Measurements from ENCODE around the gene UGT3A1. TPM values are rescaled to one million over a fixed set of nuclear protein-coding genes. Genes with fewer than 3 reads are reported as not detected.
"Not testable (repeated sequence)": the region's sequence is repeated elsewhere in the genome, so short reads cannot be mapped to it uniquely, and the experiment has no call there.

The UGT3A1 gene
- total RNA-seq, 1 experiment from 2014 or later, result not detected

DNA sequence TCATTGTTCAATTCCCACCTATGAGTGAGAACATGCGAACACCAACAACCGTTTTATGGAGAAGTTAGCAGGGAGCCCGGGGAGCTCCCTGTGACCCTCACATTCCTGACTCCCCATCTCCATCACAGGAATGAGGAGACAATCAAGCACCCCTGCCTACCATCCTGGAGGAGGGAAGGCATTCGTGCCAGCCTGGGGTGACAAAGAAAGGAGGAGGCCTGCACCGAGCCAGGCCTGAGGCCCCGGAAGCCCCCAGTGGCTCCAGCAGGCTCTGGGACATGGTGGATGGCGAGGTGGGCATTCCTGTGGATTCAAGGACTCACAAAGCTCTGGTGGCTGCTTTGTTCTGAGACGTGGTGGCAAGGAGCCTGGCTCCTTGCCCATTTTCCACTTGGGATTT lies 36.5 kb upstream of the UGT3A1 start:
- H3K4me3 ChIP-seq (replicated peaks in 1 of 2; ENCODE audit: low read depth in 1 of 2, low read length in 2 of 2), result no peak overlapping the region
- H3K27me3 ChIP-seq (ENCODE audit: insufficient read depth, low read length), result no peaks in the 10 kb centered on the region
- no peak overlapping the region for H2AFZ ChIP-seq (ENCODE audit: low read depth, low read length, poor library complexity, severe bottlenecking)
- no TSS peak for BruUV-seq (replicated peaks)
- no peaks in the 10 kb centered on the region for H3K9me3 ChIP-seq (ENCODE audit: control insufficient read depth in 1 of 2, insufficient read depth in 1 of 2, low read depth in 1 of 2, low read length in 2 of 2)
- H3K4me2 ChIP-seq (ENCODE audit: low read length), result no peak overlapping the region
- no peak overlapping the region for H3K9ac ChIP-seq (ENCODE audit: low read length)
- H3K4me1 ChIP-seq (ENCODE audit: control insufficient read depth in 1 of 2, insufficient read depth in 2 of 2, low read length in 2 of 2), result no peaks in the 10 kb centered on the region
- H3K79me2 ChIP-seq (ENCODE audit: insufficient read depth, low read length), result no peaks in the 10 kb centered on the region
- ChIA-PET RAD21 (ENCODE audit: low non-redundant PET in 1 of 2, low total read pairs in 2 of 2, uncharacterized antibody in 2 of 2, unreplicated experiment in 2 of 2) (no interaction called here), POLR2A (no interaction called here), CTCF (no interaction called here)
- DNase-seq (ENCODE audit: low read depth, low spot score) (no peak), ATAC-seq (no peak)
- TF ChIP-seq SRF (IDR thresholded peaks at IDR 0.05; ENCODE audit: low read depth), result no peak
- H3K9me2 ChIP-seq (ENCODE audit: insufficient read depth), result no peaks in the 10 kb centered on the region
- H4K20me1 ChIP-seq (ENCODE audit: insufficient read depth), result no peaks in the 10 kb centered on the region
- intact Hi-C loops (cut with micrococcal nuclease), result no loop called here
- H3K36me3 ChIP-seq (ENCODE audit: control insufficient read depth in 1 of 2, insufficient read depth in 2 of 2, low read length in 2 of 2), result no peaks in the 10 kb centered on the region
- H3K27ac ChIP-seq (ENCODE audit: low read depth, low read length), result no peak overlapping the region

DNA sequence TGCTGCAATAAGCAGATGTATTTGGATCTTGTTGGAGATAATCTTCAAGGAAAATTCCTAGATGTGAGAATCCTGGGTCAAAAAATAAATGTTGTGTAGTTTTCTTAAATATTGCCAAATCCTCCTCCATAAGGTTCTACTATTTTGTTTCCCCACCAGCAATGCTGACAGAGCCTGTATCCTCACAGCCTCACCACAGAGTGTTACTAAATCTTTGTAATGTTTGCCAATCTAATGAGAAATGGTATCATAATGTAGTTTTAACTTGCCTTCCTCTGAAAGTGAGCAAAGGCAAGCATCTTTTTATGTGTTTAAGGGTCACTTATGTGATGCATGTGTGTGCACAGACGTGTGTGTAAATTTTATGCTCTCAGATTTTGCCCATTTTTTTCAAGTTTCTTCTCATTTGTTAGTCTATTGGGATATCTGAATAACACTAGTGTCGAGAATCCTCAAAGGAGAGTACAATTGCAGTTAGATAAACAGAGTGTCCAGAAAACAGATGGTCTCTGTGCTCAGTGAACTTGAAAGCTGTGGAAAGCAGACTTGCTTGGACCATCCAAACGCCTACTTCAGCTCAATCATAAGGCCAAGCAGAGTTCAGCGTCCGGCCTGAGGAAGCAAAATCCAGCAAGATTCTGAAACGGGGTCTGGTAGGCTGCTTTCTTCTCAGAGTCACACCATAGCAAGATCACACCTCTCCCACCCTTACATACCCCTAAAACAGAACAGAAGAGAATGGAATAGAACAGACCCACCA lies 35.7 kb upstream of the UGT3A1 start:
- intact Hi-C loops (cut with micrococcal nuclease), result no loop called here
- Histone ChIP-seq H2AFZ (ENCODE audit: low read depth, low read length, poor library complexity, severe bottlenecking) (no peak overlapping the region), H4K20me1 (ENCODE audit: insufficient read depth) (no peaks in the 10 kb centered on the region), H3K9me2 (ENCODE audit: insufficient read depth) (no peaks in the 10 kb centered on the region), H3K27ac (ENCODE audit: low read depth, low read length) (no peak overlapping the region), H3K4me3 (replicated peaks in 1 of 2; ENCODE audit: low read depth in 1 of 2, low read length in 2 of 2) (no peak overlapping the region), H3K9me3 (ENCODE audit: control insufficient read depth in 1 of 2, insufficient read depth in 1 of 2, low read depth in 1 of 2, low read length in 2 of 2) (no peaks in the 10 kb centered on the region), H3K36me3 (ENCODE audit: control insufficient read depth in 1 of 2, insufficient read depth in 2 of 2, low read length in 2 of 2) (no peaks in the 10 kb centered on the region), H3K79me2 (ENCODE audit: insufficient read depth, low read length) (no peaks in the 10 kb centered on the region), H3K27me3 (ENCODE audit: insufficient read depth, low read length) (no peaks in the 10 kb centered on the region), H3K4me1 (ENCODE audit: control insufficient read depth in 1 of 2, insufficient read depth in 2 of 2, low read length in 2 of 2) (no peaks in the 10 kb centered on the region), H3K9ac (ENCODE audit: low read length) (no peak overlapping the region), H3K4me2 (ENCODE audit: low read length) (no peak overlapping the region)
- ATAC-seq (no peak), DNase-seq (ENCODE audit: low read depth, low spot score) (no peak)
- BruUV-seq (replicated peaks), result no TSS peak
- no peak for TF ChIP-seq POLR2AphosphoS5 (IDR thresholded peaks at IDR 0.05; ENCODE audit: low read depth, low read length)
- ChIA-PET CTCF (no interaction called here), RAD21 (ENCODE audit: low non-redundant PET in 1 of 2, low total read pairs in 2 of 2, uncharacterized antibody in 2 of 2, unreplicated experiment in 2 of 2) (no interaction called here), POLR2A (no interaction called here)

DNA sequence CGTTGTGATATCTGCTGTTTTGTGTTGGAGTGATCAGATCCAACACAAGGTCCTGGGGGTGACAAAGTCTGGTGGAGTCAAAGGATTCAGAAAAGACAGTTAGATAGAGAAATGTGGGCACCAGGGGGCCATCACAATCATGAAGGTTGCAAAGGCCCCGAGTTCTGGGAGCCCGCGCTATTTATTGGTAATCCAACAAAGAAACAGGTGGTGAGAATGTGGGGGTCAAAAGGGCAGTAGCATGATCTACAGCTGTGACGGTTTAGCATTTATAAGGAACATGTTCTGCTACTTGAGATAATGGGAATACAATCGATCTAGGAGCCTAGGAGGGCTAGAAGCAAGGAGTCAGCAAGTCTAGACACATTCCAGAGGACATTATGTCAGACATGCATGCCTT lies 31.1 kb upstream of the UGT3A1 start:
- H3K9me2 ChIP-seq (ENCODE audit: insufficient read depth); H3K4me1 ChIP-seq (ENCODE audit: control insufficient read depth in 1 of 2, insufficient read depth in 2 of 2, low read length in 2 of 2); CTCF ChIA-PET; H3K9me3 ChIP-seq (ENCODE audit: control insufficient read depth in 1 of 2, insufficient read depth in 1 of 2, low read depth in 1 of 2, low read length in 2 of 2); H2AFZ ChIP-seq (ENCODE audit: low read depth, low read length, poor library complexity, severe bottlenecking); intact Hi-C loops (cut with micrococcal nuclease); H4K20me1 ChIP-seq (ENCODE audit: insufficient read depth); H3K27me3 ChIP-seq (ENCODE audit: insufficient read depth, low read length); H3K36me3 ChIP-seq (ENCODE audit: control insufficient read depth in 1 of 2, insufficient read depth in 2 of 2, low read length in 2 of 2); H3K27ac ChIP-seq (ENCODE audit: low read depth, low read length); POLR2A ChIA-PET; BruUV-seq (replicated peaks); RAD21 ChIA-PET (ENCODE audit: low non-redundant PET in 1 of 2, low total read pairs in 2 of 2, uncharacterized antibody in 2 of 2, unreplicated experiment in 2 of 2); ATAC-seq; H3K79me2 ChIP-seq (ENCODE audit: insufficient read depth, low read length); H3K4me2 ChIP-seq (ENCODE audit: low read length); H3K4me3 ChIP-seq (replicated peaks in 1 of 2; ENCODE audit: low read depth in 1 of 2, low read length in 2 of 2); DNase-seq (ENCODE audit: low read depth, low spot score); H3K9ac ChIP-seq (ENCODE audit: low read length): not testable (repeated sequence)

DNA sequence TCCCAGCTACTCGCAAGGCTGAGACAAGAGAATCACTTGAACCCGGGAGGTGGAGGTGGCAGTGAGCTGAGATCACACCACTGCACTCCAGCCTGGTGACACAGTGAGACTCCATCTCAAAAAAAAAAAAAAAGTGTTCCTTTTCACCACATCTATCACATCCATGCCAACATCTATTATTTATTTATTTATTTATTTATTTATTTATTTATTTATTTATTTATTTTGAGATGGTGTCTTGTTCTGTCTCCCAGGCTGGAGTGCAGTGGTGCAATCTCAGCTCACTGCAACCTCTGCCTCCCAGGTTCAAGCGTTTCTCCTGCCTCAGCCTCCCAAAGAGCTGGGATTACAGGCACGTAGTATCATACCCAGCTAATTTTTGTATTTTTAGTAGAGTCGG lies 28.4 kb upstream of the UGT3A1 start:
- H3K9me2 ChIP-seq (ENCODE audit: insufficient read depth); H3K9ac ChIP-seq (ENCODE audit: low read length); H3K79me2 ChIP-seq (ENCODE audit: insufficient read depth, low read length); H3K4me1 ChIP-seq (ENCODE audit: control insufficient read depth in 1 of 2, insufficient read depth in 2 of 2, low read length in 2 of 2); H2AFZ ChIP-seq (ENCODE audit: low read depth, low read length, poor library complexity, severe bottlenecking); H3K27ac ChIP-seq (ENCODE audit: low read depth, low read length); DNase-seq (ENCODE audit: low read depth, low spot score); H3K9me3 ChIP-seq (ENCODE audit: control insufficient read depth in 1 of 2, insufficient read depth in 1 of 2, low read depth in 1 of 2, low read length in 2 of 2); POLR2A ChIA-PET; ATAC-seq; H4K20me1 ChIP-seq (ENCODE audit: insufficient read depth); H3K4me3 ChIP-seq (replicated peaks in 1 of 2; ENCODE audit: low read depth in 1 of 2, low read length in 2 of 2); RAD21 ChIA-PET (ENCODE audit: low non-redundant PET in 1 of 2, low total read pairs in 2 of 2, uncharacterized antibody in 2 of 2, unreplicated experiment in 2 of 2); H3K4me2 ChIP-seq (ENCODE audit: low read length); BruUV-seq (replicated peaks); CTCF ChIA-PET; H3K36me3 ChIP-seq (ENCODE audit: control insufficient read depth in 1 of 2, insufficient read depth in 2 of 2, low read length in 2 of 2); H3K27me3 ChIP-seq (ENCODE audit: insufficient read depth, low read length); intact Hi-C loops (cut with micrococcal nuclease): not testable (repeated sequence)
